Choroid plexus epithelial cell (primary cell): Measurements from ENCODE around the gene PSMD1.

Experiments
- DNase-seq: peaks from one replicate; pipeline ENCODE4 v3.0.0-alpha.2; 2010; ENCODE audit warnings: low read depth
- H3K4me3 ChIP-seq: 2 replicates; pipeline ENCODE4 v1.5.1; 2011; ENCODE audit warnings: low read depth, mild to moderate bottlenecking, control low read depth, low read length, moderate library complexity
- CTCF ChIP-seq: conservative IDR thresholded peaks from 2 replicates; pipeline ENCODE4 v1.5.1; 2011; ENCODE audit warnings: low read depth, mild to moderate bottlenecking, control low read depth, inconsistent platforms, low read length, moderate library complexity

The PSMD1 gene

GRCh38 chr2:231204146-231204545 is 147.5 kb downstream of the PSMD1 start:
- DNase-seq: no peak
- no peak overlapping the region for H3K4me3 ChIP-seq
- TF ChIP-seq CTCF: no peak

- no peak for TF ChIP-seq CTCF
- no peak for DNase-seq
- H3K4me3 ChIP-seq: no peak overlapping the region
Observed at GRCh38 chr2:231204581-231204980, 147.9 kb downstream of the PSMD1 start.

GRCh38 chr2:231207734-231208133 is 151.1 kb downstream of the PSMD1 start:
- DNase-seq: no peak
- no peak overlapping the region for H3K4me3 ChIP-seq
- TF ChIP-seq CTCF: no peak

GRCh38 chr2:231210782-231211181 is 154.1 kb downstream of the PSMD1 start:
- no peak for DNase-seq
- TF ChIP-seq CTCF: no peak
- no peak overlapping the region for H3K4me3 ChIP-seq

- no peak overlapping the region for H3K4me3 ChIP-seq
- peak; percentile 36 for DNase-seq
- no peak for TF ChIP-seq CTCF
Observed at GRCh38 chr2:231211486-231211885, 154.8 kb downstream of the PSMD1 start.

- peak; percentile 26 for DNase-seq
- no peak for TF ChIP-seq CTCF
Observed at GRCh38 chr2:231212329-231212845, 155.7 kb downstream of the PSMD1 start.

GRCh38 chr2:231213931-231214642 is 157.4 kb downstream of the PSMD1 start:
- DNase-seq: no peak
- TF ChIP-seq CTCF: no peak
- no peak overlapping the region for H3K4me3 ChIP-seq

More at GRCh38 chr2:231212329-231212845, 155.7 kb downstream of the PSMD1 start:
- no peak overlapping the region for H3K4me3 ChIP-seq
